Activated CD8-positive, alpha-beta T cell treated with anti-CD3 and anti-CD28 coated beads, Interleukin-2, amount 10 ng/mL, durations not matched to agents 7 days and 5 days (primary cell): ENCODE measurements around the gene EXOC3L4. TPM values are rescaled to one million over a fixed set of nuclear protein-coding genes. Genes with fewer than 3 reads are reported as not detected.

ENCODE experiments used
- ATAC-seq: fragments of 150-1000 bp; cut with Tn5 transposase; one replicate; pipeline ENCODE4 v1.10.0; 2021; ENCODE audit warnings: moderate library complexity
- CTCF ChIA-PET: fragments of 350-600 bp; sonication (Branson Sonifier 250); formaldehyde crosslinking; loops from one replicate; lab custom pipeline; 2021; ENCODE audit warnings: antibody characterized with exemption; lab: Charles Lee
- POLR2A ChIA-PET: fragments of 350-600 bp; sonication (Branson Sonifier 250); formaldehyde crosslinking; loops from one replicate; lab custom pipeline; 2021; ENCODE audit warnings: antibody characterized with exemption; lab: Charles Lee
- DNase-seq: peaks from one replicate; pipeline ENCODE4 v3.0.0-alpha.2; 2020
- H3K27ac Mint-ChIP-seq: one replicate; pipeline ENCODE4 v1.8.0; 2021; ENCODE audit warnings: mild to moderate bottlenecking, mixed read lengths
- H3K27me3 Mint-ChIP-seq: one replicate; pipeline ENCODE4 v1.8.0; 2021; ENCODE audit warnings: low read depth, mixed read lengths
- H3K36me3 Mint-ChIP-seq: one replicate; pipeline ENCODE4 v1.8.0; 2021; ENCODE audit warnings: low read depth, mixed read lengths
- H3K4me1 Mint-ChIP-seq: one replicate; pipeline ENCODE4 v1.8.0; 2021; ENCODE audit warnings: low read depth, mixed read lengths
- H3K4me3 Mint-ChIP-seq: one replicate; pipeline ENCODE4 v1.8.0; 2021; ENCODE audit warnings: mild to moderate bottlenecking, mixed read lengths
- H3K9me3 Mint-ChIP-seq: one replicate; pipeline ENCODE4 v1.8.0; 2022; ENCODE audit warnings: mixed read lengths; ENCODE audit not compliant: insufficient read depth
- total RNA-seq, 2 experiments: library from RNA; stranded (reverse); gene quantifications; one replicate each; pipeline ENCODE4 v1.2.3, GENCODE V29; 2021

Gene EXOC3L4
- total RNA-seq, 2 experiments from 2014 or later, result not detected

DNA sequence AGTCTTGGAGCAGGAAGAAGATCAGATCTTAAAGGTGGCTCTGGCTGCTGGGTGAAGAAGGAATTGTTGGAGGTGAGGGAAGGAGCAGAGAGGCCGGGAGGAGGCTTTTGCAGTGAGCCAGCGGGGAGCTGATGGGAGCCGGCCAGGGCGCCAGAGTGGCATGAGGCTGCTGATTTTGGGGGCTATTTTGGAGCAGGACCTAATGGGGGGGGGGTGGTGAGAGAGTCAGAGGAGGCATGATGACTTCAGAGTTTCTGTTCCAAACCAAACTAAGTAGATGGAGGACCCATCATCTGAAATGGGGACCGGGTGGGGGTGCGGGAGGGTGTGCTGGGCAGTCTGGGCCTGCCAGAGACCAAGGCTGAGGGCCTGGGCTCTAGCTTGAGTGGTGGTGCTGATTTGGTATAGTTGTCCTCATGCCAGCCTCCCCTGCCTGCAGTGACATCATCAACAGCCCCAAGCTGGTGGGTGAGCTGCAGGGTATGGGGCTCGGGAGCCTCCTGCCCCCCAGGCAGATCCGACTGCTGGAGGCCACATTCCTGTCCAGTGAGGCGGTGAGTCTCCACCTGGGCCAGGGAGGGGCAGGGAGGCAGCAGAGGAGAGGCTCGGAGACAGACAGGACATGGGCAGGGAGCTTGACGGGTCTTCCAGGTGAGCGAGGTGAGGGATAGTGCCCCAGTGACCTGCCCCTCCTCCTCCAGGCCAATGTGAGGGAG is 34.9 kb downstream of the EXOC3L4 start:
- POLR2A ChIA-PET, result no interaction called here
- DNase-seq (no peak), ATAC-seq (no peak)
- CTCF ChIA-PET, result no interaction called here
- Mint-ChIP-seq H3K27ac (no peak overlapping the region), H3K36me3 (no peaks in the 10 kb centered on the region), H3K4me3 (no peak overlapping the region), H3K9me3 (no peaks in the 10 kb centered on the region), H3K4me1 (no peaks in the 10 kb centered on the region), H3K27me3 (peaks cover under 1% of the 10 kb centered on the region)

DNA sequence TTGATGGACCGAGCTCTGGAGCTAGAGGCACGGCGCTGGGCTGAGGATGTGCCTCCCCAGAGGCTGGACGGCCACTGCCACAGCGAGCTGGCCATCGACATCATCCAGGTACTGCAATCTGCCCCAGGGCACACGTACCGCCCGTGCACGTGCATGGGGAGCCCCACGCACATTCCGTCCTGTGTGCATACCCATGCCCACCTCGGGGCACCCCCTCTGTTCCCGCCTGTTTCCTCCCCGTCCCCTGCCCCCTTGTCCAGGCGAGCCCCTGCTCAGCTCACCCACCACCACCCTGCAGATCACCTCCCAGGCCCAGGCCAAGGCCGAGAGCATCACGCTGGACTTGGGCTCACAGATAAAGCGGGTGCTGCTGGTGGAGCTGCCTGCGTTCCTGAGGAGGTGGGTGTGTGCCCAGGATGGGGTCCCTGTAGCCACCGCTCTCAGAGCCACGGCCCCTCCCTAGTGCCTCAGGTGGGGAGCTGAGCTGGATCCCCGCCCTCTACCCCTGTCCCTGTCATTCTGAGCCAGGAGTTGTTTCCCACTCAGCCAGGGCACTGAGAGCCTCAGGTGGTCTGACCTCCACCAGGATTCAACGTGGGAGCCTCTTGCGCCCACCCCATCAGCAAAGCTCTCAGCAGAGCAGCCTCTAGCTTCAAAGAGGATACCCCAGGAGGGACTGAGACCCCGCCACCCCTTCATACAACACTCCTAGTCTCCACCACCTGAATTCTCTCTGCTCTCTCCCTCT is 35.7 kb downstream of the EXOC3L4 start:
- Mint-ChIP-seq H3K27me3 (no peaks in the 10 kb centered on the region), H3K9me3 (no peaks in the 10 kb centered on the region), H3K4me1 (no peaks in the 10 kb centered on the region), H3K36me3 (no peaks in the 10 kb centered on the region), H3K27ac (no peak overlapping the region), H3K4me3 (no peak overlapping the region)
- ChIA-PET POLR2A (no interaction called here), CTCF (no interaction called here)
- no peak for ATAC-seq
- no peak for DNase-seq

DNA sequence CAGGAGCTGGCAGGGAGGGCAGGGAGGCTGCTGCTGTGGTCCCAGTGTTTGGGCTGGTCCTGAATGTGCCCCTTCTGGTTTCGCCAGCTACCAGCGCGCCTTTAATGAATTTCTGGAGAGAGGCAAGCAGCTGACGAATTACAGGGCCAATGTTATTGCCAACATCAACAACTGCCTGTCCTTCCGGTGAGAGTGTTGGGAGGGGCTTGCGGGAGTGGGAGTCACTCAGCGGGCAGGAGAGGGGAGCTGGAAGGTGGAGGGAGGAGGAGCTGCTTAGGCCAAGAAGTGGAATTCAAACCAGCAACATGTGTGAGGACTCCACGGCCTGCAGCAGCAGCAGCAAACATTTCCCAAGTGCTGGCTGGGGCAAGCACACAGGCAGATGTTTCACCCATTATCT is 36.4 kb downstream of the EXOC3L4 start:
- H3K4me3 Mint-ChIP-seq, result no peak overlapping the region
- ATAC-seq (no peak), DNase-seq (no peak)
- no peak overlapping the region for H3K27ac Mint-ChIP-seq
- no peaks in the 10 kb centered on the region for H3K36me3 Mint-ChIP-seq
- ChIA-PET CTCF (no interaction called here), POLR2A (no interaction called here)
- no peaks in the 10 kb centered on the region for H3K27me3 Mint-ChIP-seq
- H3K4me1 Mint-ChIP-seq, result no peaks in the 10 kb centered on the region
- H3K9me3 Mint-ChIP-seq, result no peaks in the 10 kb centered on the region

DNA sequence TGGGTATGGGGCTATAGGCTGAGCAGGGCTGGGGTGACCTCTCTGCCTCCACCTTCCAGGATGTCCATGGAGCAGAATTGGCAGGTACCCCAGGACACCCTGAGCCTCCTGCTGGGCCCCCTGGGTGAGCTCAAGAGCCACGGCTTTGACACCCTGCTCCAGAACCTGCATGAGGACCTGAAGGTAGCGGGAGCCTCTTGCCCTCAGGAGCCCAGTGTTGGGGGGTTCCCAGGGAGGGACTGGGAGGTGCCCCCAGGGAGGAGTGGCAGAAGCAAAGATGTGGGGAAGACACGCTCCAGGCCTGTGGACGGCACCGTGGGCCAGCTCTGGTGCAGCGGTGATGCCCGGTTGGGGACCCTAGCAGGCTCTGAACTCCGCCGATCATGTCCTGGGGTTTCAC is 37.1 kb downstream of the EXOC3L4 start:
- ChIA-PET CTCF (no interaction called here), POLR2A (no interaction called here)
- Mint-ChIP-seq H3K27ac (no peak overlapping the region), H3K36me3 (no peaks in the 10 kb centered on the region), H3K4me1 (no peaks in the 10 kb centered on the region), H3K27me3 (no peaks in the 10 kb centered on the region), H3K4me3 (no peak overlapping the region), H3K9me3 (no peaks in the 10 kb centered on the region)
- DNase-seq (no peak), ATAC-seq (no peak)

DNA sequence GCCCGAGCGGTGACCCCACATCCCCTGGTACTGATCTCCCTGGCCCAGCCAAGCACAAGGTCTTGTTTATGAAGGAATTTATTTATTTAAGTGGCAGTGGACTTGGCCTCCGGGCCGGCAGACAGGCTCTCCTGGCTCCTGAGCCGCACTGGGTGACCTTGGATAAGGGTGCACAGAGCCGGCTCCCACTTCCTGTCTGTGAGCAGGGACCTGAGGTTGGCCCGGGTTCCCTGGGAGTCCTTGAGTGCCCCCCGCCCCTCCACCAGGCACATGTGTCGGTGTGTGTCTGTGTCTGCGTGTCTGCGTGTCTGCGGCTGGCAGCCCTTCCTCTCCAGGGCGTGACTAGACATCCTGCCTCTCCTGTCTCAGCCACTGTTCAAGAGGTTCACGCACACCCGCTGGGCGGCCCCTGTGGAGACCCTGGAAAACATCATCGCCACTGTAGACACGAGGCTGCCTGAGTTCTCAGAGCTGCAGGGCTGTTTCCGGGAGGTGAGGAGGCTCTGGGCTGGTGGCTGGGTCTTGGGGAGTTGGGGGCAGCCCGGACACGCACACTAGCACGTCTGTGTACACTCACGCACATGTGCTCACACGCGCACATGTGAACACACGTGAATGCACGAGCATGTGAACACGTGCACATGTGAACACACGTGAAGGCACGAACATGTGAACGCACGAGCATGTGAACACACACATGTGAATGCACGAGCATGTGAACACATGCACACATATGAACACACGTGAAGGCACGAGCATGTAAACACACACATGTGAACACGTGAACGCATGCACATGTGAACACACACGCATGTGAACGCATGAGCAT is 38.1 kb downstream of the EXOC3L4 start:
- CTCF ChIA-PET, result no interaction called here
- H3K4me3 Mint-ChIP-seq, result no peak overlapping the region

DNA sequence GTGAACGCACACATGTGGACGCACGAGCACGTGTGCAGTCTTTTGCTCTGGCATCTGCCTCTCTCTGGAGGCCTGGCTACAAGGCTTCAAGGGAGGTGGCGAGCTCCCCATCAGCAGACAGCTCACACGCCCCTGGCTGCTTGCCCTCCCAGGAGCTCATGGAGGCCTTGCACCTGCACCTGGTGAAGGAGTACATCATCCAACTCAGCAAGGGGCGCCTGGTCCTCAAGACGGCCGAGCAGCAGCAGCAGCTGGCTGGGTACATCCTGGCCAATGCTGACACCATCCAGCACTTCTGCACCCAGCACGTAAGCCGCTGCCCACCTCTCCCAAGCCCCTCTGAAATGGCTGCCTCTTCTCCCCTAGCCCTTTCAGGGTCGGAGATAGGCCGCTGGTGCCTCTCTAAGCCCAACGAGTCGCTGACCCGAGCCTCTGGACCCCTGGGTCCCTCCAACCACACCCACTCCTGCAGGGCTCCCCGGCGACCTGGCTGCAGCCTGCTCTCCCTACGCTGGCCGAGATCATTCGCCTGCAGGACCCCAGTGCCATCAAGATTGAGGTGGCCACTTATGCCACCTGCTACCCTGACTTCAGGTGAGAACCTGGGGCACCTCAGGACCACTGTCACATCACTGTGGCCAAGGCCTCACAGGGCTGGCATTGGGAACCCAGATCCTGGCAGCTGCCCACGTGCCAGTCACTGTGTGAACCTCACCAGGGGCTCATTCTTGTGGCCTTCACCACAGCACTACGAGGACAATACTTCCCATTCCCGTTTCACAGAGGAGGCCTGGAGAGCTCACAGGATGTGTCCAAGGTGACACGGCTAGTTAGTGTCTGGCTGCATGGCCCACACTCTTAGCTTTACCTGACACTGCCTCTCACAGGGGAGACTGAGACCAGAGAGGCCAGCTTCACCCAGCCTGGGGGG is 39.0 kb downstream of the EXOC3L4 start:
- Mint-ChIP-seq H3K27me3 (no peaks in the 10 kb centered on the region), H3K9me3 (no peaks in the 10 kb centered on the region), H3K36me3 (no peaks in the 10 kb centered on the region), H3K27ac (no peak overlapping the region), H3K4me1 (no peaks in the 10 kb centered on the region), H3K4me3 (no peak overlapping the region)
- DNase-seq (no peak), ATAC-seq (no peak)
- ChIA-PET POLR2A (no interaction called here), CTCF (no interaction called here)

More for the DNA sequence above, 38.1 kb downstream of the EXOC3L4 start:
- H3K9me3 Mint-ChIP-seq, result no peaks in the 10 kb centered on the region
- no peaks in the 10 kb centered on the region for H3K36me3 Mint-ChIP-seq
- ATAC-seq, result no peak
- no peaks in the 10 kb centered on the region for H3K27me3 Mint-ChIP-seq
- H3K4me1 Mint-ChIP-seq, result no peaks in the 10 kb centered on the region
- DNase-seq, result no peak
- H3K27ac Mint-ChIP-seq, result no peak overlapping the region
- POLR2A ChIA-PET, result no interaction called here

DNA sequence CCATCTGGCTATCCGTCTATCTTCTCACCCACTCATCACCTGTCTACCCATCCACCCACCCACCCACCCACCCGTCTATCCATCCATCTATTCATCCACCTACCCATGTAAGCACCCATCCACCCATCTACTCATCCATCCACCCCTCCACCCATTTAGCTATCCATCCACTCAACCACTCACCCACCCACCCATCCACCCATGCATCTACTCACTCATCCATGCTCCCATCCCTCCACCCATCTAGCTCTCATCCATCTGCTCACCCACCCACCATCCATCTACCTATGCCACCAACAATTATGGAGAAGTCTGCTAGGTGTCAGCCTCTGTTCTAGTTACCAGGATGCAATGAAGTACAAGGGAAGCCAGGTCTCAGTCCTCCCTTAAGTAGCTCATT is 39.9 kb downstream of the EXOC3L4 start:
- H3K36me3 Mint-ChIP-seq, result no peaks in the 10 kb centered on the region
- CTCF ChIA-PET, result no interaction called here
- no peak for DNase-seq
- no peaks in the 10 kb centered on the region for H3K4me1 Mint-ChIP-seq
- ATAC-seq, result no peak
- POLR2A ChIA-PET, result no interaction called here
- no peaks in the 10 kb centered on the region for H3K9me3 Mint-ChIP-seq
- H3K27ac Mint-ChIP-seq, result no peak overlapping the region
- no peak overlapping the region for H3K4me3 Mint-ChIP-seq
- H3K27me3 Mint-ChIP-seq, result no peaks in the 10 kb centered on the region

DNA sequence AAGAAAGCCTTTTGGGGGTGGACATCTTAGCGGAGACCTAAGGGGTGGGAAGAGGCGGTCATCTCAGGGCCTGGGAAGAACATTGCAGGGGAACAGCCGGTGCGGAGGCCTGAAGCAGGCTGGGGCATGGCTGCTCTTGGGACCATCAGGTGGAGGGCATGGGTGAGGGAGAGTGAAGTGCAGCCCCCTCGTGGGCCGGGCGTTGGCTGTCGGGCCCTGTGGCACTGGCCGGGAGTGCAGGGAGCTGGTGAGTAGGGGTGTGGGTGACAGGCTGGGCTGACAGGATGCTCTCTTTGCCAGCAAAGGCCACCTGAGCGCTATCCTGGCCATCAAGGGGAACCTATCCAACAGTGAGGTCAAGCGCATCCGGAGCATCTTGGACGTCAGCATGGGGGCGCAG is 40.4 kb downstream of the EXOC3L4 start:
- Mint-ChIP-seq H3K4me3 (no peak overlapping the region), H3K27ac (no peak overlapping the region), H3K36me3 (no peaks in the 10 kb centered on the region), H3K9me3 (no peaks in the 10 kb centered on the region), H3K27me3 (no peaks in the 10 kb centered on the region), H3K4me1 (no peaks in the 10 kb centered on the region)
- ChIA-PET CTCF (no interaction called here), POLR2A (no interaction called here)
- DNase-seq, result no peak
- ATAC-seq, result no peak

DNA sequence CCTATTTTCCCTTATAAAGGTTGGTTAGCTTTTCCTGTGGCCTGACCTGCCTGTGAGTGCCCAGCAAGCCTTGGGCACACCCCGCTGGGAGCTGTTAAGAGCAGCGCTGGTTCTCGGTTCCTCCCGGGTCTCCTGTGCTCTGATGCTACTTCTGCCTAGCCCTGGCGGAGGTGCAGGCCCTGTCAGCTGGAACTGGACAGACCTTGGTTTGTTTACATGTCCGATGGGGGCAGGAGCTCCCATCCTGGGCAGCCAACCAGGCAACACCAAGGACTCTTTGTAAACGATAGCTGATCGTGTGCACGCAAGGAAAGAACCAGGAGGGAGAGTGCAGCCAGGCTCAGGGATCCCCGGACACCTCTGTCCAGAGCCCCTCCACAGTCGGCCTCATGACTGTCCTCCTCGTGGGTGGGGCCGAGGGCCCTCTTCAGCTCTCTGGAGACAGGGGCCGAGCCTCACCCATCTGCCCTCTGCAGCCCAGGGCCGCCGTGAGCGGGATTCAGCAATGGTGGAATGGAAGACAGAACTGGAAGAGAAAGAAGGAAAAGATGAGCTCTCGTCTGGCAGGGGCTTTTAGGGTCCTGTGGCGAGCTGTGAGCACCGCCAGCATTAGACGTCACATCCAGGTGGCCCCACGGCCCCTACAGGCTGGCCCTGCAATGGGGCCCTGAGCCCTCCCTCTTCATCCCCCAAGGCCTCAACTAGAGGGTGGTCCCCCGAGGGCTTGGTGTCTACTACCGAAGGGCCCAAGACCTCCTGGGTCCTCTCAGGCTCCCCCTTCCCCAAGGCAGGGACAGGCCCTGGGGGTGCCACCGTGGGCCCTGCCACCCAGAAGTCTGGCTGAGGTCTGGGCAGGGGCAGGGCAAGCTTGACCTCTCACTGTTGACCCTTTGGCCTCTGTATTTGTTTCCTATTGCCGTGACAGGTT is 41.1 kb downstream of the EXOC3L4 start:
- DNase-seq, result no peak
- Mint-ChIP-seq H3K9me3 (no peaks in the 10 kb centered on the region), H3K27ac (peak overlapping the region; percentile 34), H3K4me1 (peaks cover 1% of the 10 kb centered on the region), H3K36me3 (no peaks in the 10 kb centered on the region), H3K27me3 (no peaks in the 10 kb centered on the region), H3K4me3 (no peak overlapping the region)
- ATAC-seq, result no peak
- ChIA-PET CTCF (no interaction called here), POLR2A (no interaction called here)

DNA sequence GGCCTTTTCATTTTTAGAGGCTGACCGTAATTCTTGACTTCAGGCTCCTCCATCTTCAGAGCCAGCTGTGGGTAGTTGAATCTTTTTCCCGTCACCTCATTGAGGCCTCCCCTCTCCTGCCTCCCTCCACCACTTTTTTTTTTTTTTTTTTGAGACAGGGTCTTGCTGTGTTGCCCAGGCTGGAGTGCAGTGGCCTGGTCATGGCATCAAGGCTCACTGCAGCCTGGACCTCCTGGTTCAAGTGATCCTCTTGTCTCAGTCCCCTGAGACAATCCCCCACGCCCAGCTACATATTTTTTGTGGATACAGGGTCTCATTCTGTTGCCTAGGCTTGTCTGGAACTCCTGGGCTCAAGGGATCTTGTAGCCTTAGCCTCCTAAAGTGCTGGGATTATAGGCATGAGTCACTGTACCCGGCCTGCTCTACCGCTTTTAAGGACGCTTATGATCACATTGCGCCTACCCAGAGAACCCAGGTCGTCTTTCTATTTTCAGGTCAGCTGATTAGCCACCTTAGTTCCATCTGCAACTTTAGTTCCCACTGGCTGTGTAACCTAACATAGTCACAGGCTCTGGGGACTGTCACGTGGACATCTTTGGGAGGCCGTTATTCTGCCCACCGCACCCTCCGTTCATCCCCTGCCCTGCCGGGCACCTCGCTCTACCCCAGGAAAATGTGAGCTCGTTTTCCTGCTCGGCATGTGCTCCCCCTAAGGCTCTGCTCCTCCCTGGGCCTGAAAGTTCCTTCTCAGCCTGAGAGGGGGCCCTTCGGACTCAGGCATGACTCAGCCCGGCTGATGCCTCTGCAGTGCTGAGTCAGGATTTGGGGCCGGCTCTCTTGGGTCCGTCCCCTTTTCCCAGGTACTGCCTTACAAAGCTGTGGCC is 42.1 kb downstream of the EXOC3L4 start:
- H3K27ac Mint-ChIP-seq, result no peak overlapping the region
- ChIA-PET POLR2A (no interaction called here), CTCF (no interaction called here)
- no peaks in the 10 kb centered on the region for H3K36me3 Mint-ChIP-seq
- H3K4me1 Mint-ChIP-seq, result peaks cover 5% of the 10 kb centered on the region
- ATAC-seq, result no peak
- no peak for DNase-seq
- H3K4me3 Mint-ChIP-seq, result no peak overlapping the region
- H3K9me3 Mint-ChIP-seq, result no peaks in the 10 kb centered on the region
- H3K27me3 Mint-ChIP-seq, result peaks cover 4% of the 10 kb centered on the region
